Trophoblast cell (in vitro differentiated cells and primary cell): ENCODE data around the gene TSPY2. TPM values are rescaled to one million over a fixed set of nuclear protein-coding genes. Genes with fewer than 3 reads are reported as not detected.
"Not testable (repeated sequence)": the region's sequence is repeated elsewhere in the genome, so short reads cannot be mapped to it uniquely, and the experiment has no call there.

Source experiments
- DNase-seq, 2 donors: peaks; one replicate each; pipeline ENCODE4 v3.0.0-alpha.2; 2016
- H2AFZ ChIP-seq: 2 replicates; pipeline ENCODE4 v1.6.1; 2013; ENCODE audit warnings: low read length, moderate library complexity, mild to moderate bottlenecking; ENCODE audit not compliant: insufficient read depth, poor library complexity
- H2AK5ac ChIP-seq: 2 replicates; pipeline ENCODE4 v1.6.1; 2013; ENCODE audit warnings: mild to moderate bottlenecking, low read length
- H2BK120ac ChIP-seq: 2 replicates; pipeline ENCODE4 v1.6.1; 2013; ENCODE audit warnings: low read length, mild to moderate bottlenecking, moderate library complexity; ENCODE audit not compliant: insufficient read depth, poor library complexity
- H2BK12ac ChIP-seq: 2 replicates; pipeline ENCODE4 v1.6.1; 2013; ENCODE audit warnings: mild to moderate bottlenecking, low read length, moderate library complexity
- H2BK5ac ChIP-seq: 2 replicates; pipeline ENCODE4 v1.6.1; 2013; ENCODE audit warnings: low read length, low read depth, moderate library complexity, mild to moderate bottlenecking; ENCODE audit not compliant: poor library complexity
- H3K14ac ChIP-seq: 2 replicates; pipeline ENCODE4 v1.6.1; 2013; ENCODE audit warnings: mild to moderate bottlenecking, low read length
- H3K18ac ChIP-seq: 2 replicates; pipeline ENCODE4 v1.6.1; 2013; ENCODE audit warnings: mild to moderate bottlenecking, low read length
- H3K23ac ChIP-seq: 2 replicates; pipeline ENCODE4 v1.6.1; 2013; ENCODE audit warnings: low read length
- H3K27ac ChIP-seq: 2 replicates; pipeline ENCODE4 v1.5.1; 2013; ENCODE audit warnings: low read depth, mild to moderate bottlenecking, inconsistent platforms, low read length, moderate library complexity
- H3K27me3 ChIP-seq: 2 replicates; pipeline ENCODE4 v1.6.1; 2013; ENCODE audit warnings: inconsistent platforms, mild to moderate bottlenecking, low read length, moderate library complexity; ENCODE audit not compliant: insufficient read depth
- H3K36me3 ChIP-seq, 2 experiments: 1 replicate in 1 of 2; 2 replicates in 1 of 2; pipeline ENCODE4 v1.6.1; 2013; ENCODE audit warnings: low read length in 2 of 2, mild to moderate bottlenecking in 2 of 2, moderate library complexity in 1 of 2; ENCODE audit not compliant: insufficient read depth in 2 of 2, control insufficient read depth in 1 of 2
- H3K4ac ChIP-seq: 2 replicates; pipeline ENCODE4 v1.6.1; 2013; ENCODE audit warnings: low read depth, mild to moderate bottlenecking, low read length, moderate library complexity
- H3K4me1 ChIP-seq, 2 experiments: 1 replicate in 1 of 2; 2 replicates in 1 of 2; pipeline ENCODE4 v1.6.1; 2013; ENCODE audit warnings: low read length in 2 of 2, mild to moderate bottlenecking in 2 of 2, moderate library complexity in 1 of 2; ENCODE audit not compliant: insufficient read depth in 2 of 2, control insufficient read depth in 1 of 2
- H3K4me2 ChIP-seq: 2 replicates; pipeline ENCODE4 v1.6.1; 2013; ENCODE audit warnings: inconsistent platforms, mild to moderate bottlenecking, low read length, moderate library complexity
- H3K4me3 ChIP-seq: 2 replicates; pipeline ENCODE4 v1.5.1; 2013; ENCODE audit warnings: mild to moderate bottlenecking, low read depth, low read length, inconsistent platforms
- H3K79me1 ChIP-seq: one replicate; pipeline ENCODE4 v1.6.1; 2013; ENCODE audit warnings: low read length
- H3K79me2 ChIP-seq: 2 replicates; pipeline ENCODE4 v1.6.1; 2013; ENCODE audit warnings: low read length, mild to moderate bottlenecking; ENCODE audit not compliant: control insufficient read depth, insufficient read depth, poor library complexity
- H3K9ac ChIP-seq: 2 replicates; pipeline ENCODE4 v1.6.1; 2013; ENCODE audit warnings: mild to moderate bottlenecking, low read length
- H3K9me3 ChIP-seq: 2 replicates; pipeline ENCODE4 v1.6.1; 2013; ENCODE audit warnings: low read depth, mild to moderate bottlenecking, control low read depth, inconsistent platforms, low read length; ENCODE audit not compliant: insufficient read depth
- H4K12ac ChIP-seq: 2 replicates; pipeline ENCODE4 v1.6.1; 2013; ENCODE audit warnings: low read depth, mild to moderate bottlenecking, low read length, moderate library complexity
- H4K8ac ChIP-seq: 2 replicates; pipeline ENCODE4 v1.6.1; 2013; ENCODE audit warnings: low read depth, mild to moderate bottlenecking, low read length, moderate library complexity
- H4K91ac ChIP-seq: one replicate; pipeline ENCODE4 v1.6.1; 2013; ENCODE audit warnings: low read depth, mild to moderate bottlenecking, low read length, moderate library complexity
- WGBS: extraction: QIAGEN DNeasy Blood & Tissue Kit; methylation state at CpG from one replicate; pipeline ENCODE4 v1.1.7; 2013; ENCODE audit warnings: missing lambda C conversion rate; ENCODE audit not compliant: insufficient read length, insufficient coverage; ENCODE audit errors: extremely low coverage; 5-methylcytosine and 5-hydroxymethylcytosine counted together
- polyA plus RNA-seq: library from polyadenylated mRNA; stranded (reverse); fragments of 200-250 nt; gene quantifications from 2 replicates; pipeline ENCODE4 v1.2.3, GENCODE V29; 2013

TSPY2 gene, protein sequence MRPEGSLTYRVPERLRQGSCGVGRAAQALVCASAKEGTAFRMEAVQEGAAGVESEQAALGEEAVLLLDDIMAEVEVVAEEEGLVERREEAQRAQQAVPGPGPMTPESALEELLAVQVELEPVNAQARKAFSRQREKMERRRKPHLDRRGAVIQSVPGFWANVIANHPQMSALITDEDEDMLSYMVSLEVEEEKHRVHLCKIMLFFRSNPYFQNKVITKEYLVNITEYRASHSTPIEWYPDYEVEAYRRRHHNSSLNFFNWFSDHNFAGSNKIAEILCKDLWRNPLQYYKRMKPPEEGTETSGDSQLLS
- not detected in 2 replicates for polyA plus RNA-seq

DNA sequence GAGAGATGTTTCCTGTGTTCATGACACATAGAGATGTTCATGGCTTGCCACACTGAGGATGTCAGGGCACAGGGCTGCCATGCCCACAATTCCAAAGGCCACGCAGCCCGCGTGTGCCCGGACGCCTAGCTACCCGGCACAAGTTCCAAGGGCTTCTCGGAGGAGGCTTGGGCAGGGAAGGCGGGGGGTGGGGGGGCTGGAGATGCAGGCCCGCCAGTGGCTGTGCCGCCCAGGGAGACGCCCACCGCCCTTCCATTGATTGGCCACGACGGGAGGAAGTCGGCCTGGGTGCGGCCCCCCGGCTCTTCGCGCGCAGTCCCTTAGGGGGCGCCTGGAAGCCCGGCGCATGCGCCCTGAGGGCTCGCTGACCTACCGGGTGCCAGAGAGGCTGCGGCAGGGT, at the start of gene TSPY2:
TSS of gene TSPY2 (plus strand) at position 301 of the 400 bp plus-strand sequence. CDS start at position 347, 46 bp downstream.
- H4K8ac ChIP-seq, H3K14ac ChIP-seq, H3K27me3 ChIP-seq, H3K4me1 ChIP-seq, DNase-seq, H4K12ac ChIP-seq, H3K23ac ChIP-seq, H3K4me2 ChIP-seq, H2AFZ ChIP-seq, H2BK12ac ChIP-seq, H2BK5ac ChIP-seq, H3K79me2 ChIP-seq, H2BK120ac ChIP-seq, H3K27ac ChIP-seq, H3K79me1 ChIP-seq, H3K18ac ChIP-seq, H3K4me3 ChIP-seq, H4K91ac ChIP-seq, H3K4ac ChIP-seq, H2AK5ac ChIP-seq, H3K9ac ChIP-seq, H3K36me3 ChIP-seq, H3K9me3 ChIP-seq: not testable (repeated sequence)
- no CpG with 5 or more reads among the region's 27 CpGs for WGBS

DNA sequence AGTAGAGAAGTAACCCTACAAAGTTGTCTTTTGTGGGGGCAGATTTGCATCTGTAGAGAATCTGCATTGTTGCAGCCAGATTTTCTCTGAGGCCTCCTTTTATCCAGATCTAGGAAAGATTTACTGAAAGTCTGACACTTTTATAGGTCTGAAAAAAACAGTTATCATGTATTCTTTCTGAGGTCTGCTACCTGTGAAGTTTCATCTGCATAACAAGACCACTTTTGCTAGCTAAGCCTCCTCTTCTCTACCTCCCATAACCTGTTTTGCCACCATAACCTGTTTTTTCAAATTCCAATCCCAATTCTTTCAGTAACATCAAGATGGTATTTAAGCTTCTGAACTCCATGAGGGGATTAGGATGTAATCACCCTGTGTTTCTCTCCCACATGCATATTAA, 36.5 kb upstream of the TSPY2 start:
- H3K4me2 ChIP-seq, H3K36me3 ChIP-seq, H3K27me3 ChIP-seq, H2BK12ac ChIP-seq, H3K4ac ChIP-seq, H3K79me1 ChIP-seq, H3K9me3 ChIP-seq, H4K8ac ChIP-seq, H4K91ac ChIP-seq, H3K27ac ChIP-seq, DNase-seq, H2AFZ ChIP-seq, H2BK5ac ChIP-seq, H3K18ac ChIP-seq, H3K23ac ChIP-seq, H3K14ac ChIP-seq, H2AK5ac ChIP-seq, H3K79me2 ChIP-seq, H4K12ac ChIP-seq, H2BK120ac ChIP-seq, H3K4me1 ChIP-seq, H3K4me3 ChIP-seq, H3K9ac ChIP-seq: not testable (repeated sequence)

DNA sequence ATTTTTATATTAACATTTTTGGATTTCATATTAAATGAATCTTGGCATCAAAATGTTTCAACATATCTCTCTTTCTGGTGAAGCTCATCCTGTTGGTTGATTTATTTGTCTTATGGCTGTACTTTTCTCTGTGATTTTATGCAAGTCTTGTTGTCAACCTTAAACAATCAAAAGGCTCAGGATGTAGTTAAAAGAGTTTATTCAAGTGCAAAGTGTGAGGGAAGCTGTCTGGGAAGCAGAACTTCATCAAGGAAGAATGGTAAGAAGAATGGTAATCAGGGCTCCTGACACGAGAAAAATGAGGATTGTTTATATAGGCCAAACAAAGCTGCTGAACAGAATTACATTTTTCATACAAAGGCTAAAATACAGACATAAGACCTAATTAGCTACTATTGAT, 29.0 kb upstream of the TSPY2 start:
- not testable (repeated sequence) for H3K4me1 ChIP-seq, H2BK12ac ChIP-seq, H4K91ac ChIP-seq, H3K4me2 ChIP-seq, H3K23ac ChIP-seq, H2BK120ac ChIP-seq, H2AK5ac ChIP-seq, H3K27ac ChIP-seq, H4K8ac ChIP-seq, H2AFZ ChIP-seq, H3K27me3 ChIP-seq, H3K9ac ChIP-seq, H3K14ac ChIP-seq, H3K4ac ChIP-seq, H2BK5ac ChIP-seq, H3K36me3 ChIP-seq, H3K79me2 ChIP-seq, H3K18ac ChIP-seq, H4K12ac ChIP-seq, H3K9me3 ChIP-seq, H3K79me1 ChIP-seq, H3K4me3 ChIP-seq, DNase-seq
- WGBS = no CpG with 5 or more reads among the region's 1 CpG

DNA sequence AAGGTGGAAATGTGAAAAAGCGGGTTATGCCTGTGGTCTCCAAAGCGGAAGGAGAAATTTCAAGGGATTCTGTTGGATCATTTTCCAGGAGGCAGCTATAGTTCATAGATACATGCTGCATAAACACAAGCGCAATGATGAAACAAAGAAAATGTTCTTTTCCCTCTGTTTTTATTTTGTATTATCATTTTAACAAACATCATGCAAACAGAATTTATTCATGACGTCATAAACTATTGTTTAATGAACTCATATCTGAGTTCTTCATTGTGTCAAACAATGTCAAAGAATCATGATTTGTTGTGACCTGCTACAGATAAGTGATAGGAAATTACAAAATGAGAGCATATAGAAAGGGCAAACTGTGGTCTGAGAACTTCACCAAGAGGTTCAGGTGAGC, 23.8 kb downstream of the TSPY2 start:
- not testable (repeated sequence) for H3K18ac ChIP-seq, H4K91ac ChIP-seq, H2BK120ac ChIP-seq, H3K4ac ChIP-seq, H4K12ac ChIP-seq, H3K27ac ChIP-seq, H3K4me1 ChIP-seq, H3K9me3 ChIP-seq, H4K8ac ChIP-seq, DNase-seq, H3K23ac ChIP-seq, H3K4me3 ChIP-seq, H3K14ac ChIP-seq, H3K79me1 ChIP-seq, H2BK12ac ChIP-seq, H2AK5ac ChIP-seq, H3K36me3 ChIP-seq, H2BK5ac ChIP-seq, H3K79me2 ChIP-seq, H2AFZ ChIP-seq, H3K27me3 ChIP-seq, H3K4me2 ChIP-seq, H3K9ac ChIP-seq
- no CpG with 5 or more reads among the region's 4 CpGs for WGBS
